ENCODE measurements around the gene PRDM9.
"Not testable (repeated sequence)": the region's sequence is repeated elsewhere in the genome, so short reads cannot be mapped to it uniquely, and the experiment has no call there.

PRDM9 gene

GRCh38 chr5:23527216-23527920 is 20.0 kb downstream of the PRDM9 start:
- not testable (repeated sequence) for DNase-seq (ENCODE audit: low spot score)

GRCh38 chr5:23528677-23529076 is 21.3 kb downstream of the PRDM9 start:
- DNase-seq (ENCODE audit: low spot score): no peak

GRCh38 chr5:23530571-23530970 is 23.2 kb downstream of the PRDM9 start:
- no peak for DNase-seq (ENCODE audit: low spot score)

GRCh38 chr5:23571059-23571458 is 63.6 kb downstream of the PRDM9 start:
- no peak for DNase-seq (ENCODE audit: low spot score)
